ENCODE measurements around the gene TRIM49D1.
"Not testable (repeated sequence)": the region's sequence is repeated elsewhere in the genome, so short reads cannot be mapped to it uniquely, and the experiment has no call there.

GRCh38 chr11:89965737-89966136 is 43.7 kb upstream of the TRIM49D1 start, which contains the start of gene TRIM64:
- not testable (repeated sequence) for TF ChIP-seq CTCF, POLR2A (IDR thresholded peaks at IDR 0.05)

All from lower leg skin (tissue), 3 donors.